ENCODE data around the gene CCDC69. TPM values are rescaled to one million over a fixed set of nuclear protein-coding genes. Genes with fewer than 3 reads are reported as not detected.

The CCDC69 gene
- total and polyA plus RNA-seq, 2 of the 8 experiments (the other 6 are each of a cell fraction or from before 2014, with no cell fraction given) = 8.4 to 10.8 TPM

DNA sequence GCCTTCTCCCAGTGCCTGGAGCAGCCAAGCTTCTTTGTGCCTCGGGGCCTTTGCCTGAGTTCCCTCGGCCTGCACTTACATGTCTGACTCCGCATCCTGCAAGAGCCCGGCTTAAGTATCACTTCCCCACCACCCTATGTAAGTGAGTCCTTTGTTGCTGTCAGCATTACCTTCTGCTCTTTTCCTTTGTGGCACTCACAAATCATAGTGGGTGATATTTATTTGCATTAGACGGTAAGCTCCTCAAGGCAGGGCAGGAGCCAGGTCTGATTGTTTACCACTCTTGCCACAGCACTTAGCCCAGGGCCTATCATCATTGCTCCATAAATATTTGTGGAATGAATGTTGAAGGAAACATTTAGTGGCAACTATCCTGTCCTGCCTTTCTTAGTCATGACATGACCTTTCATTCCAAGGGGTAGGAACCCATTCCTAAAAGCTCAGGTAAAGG is 33.9 kb upstream of the CCDC69 start:
- Histone ChIP-seq H3K14ac (ENCODE audit: insufficient read length) (no peak overlapping the region), H2BK20ac (ENCODE audit: low read length) (no peak overlapping the region), H2AFZ (ENCODE audit: low read length) (no peak overlapping the region), H3K23ac (ENCODE audit: insufficient read length) (no peak overlapping the region), H3K9me3 (ENCODE audit: insufficient read depth in 2 of 2, low read depth in 1 of 2, low read length in 1 of 2) (no peaks in the 10 kb centered on the region), H3K18ac (ENCODE audit: extremely low read depth, low read length) (no peak overlapping the region), H4K91ac (replicated peaks; ENCODE audit: insufficient read length, low read length) (no peak overlapping the region), H2BK5ac (ENCODE audit: low read depth, low read length) (no peak overlapping the region), H3K4me2 (ENCODE audit: insufficient read depth in 1 of 2, low read depth in 2 of 2, low read length in 2 of 2) (no peak overlapping the region), H4K8ac (ENCODE audit: extremely low read depth, insufficient read depth, low read length) (no peak overlapping the region), H3K79me2 (ENCODE audit: control insufficient read depth in 1 of 2, insufficient read depth in 2 of 2, low read length in 2 of 2) (peaks cover 0 to 8% of the 10 kb centered on the region in 2 experiments; a peak in 2 of 4 replicates), H4K20me1 (replicated peaks in 1 of 2; ENCODE audit: control insufficient read depth in 1 of 2, insufficient read depth in 2 of 2, low read length in 2 of 2) (peaks cover 0 to 3% of the 10 kb centered on the region in 2 experiments), H2BK15ac (ENCODE audit: low read length) (no peak overlapping the region), H2BK12ac (ENCODE audit: low read depth, low read length) (no peak overlapping the region), H3K56ac (replicated peaks; ENCODE audit: insufficient read length, low read depth, low read length) (no peak overlapping the region), H3K4me3 (ENCODE audit: extremely low read depth in 1 of 4, insufficient read depth in 2 of 4, low read depth in 3 of 4, low read length in 4 of 4) (no peak overlapping the region), H3K27me3 (replicated peaks in 1 of 4; ENCODE audit: control insufficient read depth in 3 of 4, extremely low read depth in 1 of 4, insufficient read depth in 3 of 4, low read length in 3 of 4) (no peaks in the 10 kb centered on the region), H3K79me1 (ENCODE audit: low read depth, low read length) (no peaks in the 10 kb centered on the region), H3K27ac (ENCODE audit: low read depth, low read length) (no peak overlapping the region), H2BK120ac (replicated peaks; ENCODE audit: low read depth, low read length) (no peak overlapping the region), H3K4ac (replicated peaks; ENCODE audit: insufficient read length, low read depth, low read length) (no peak overlapping the region), H3K9ac (replicated peaks in 1 of 4; ENCODE audit: extremely low read depth in 1 of 4, low read depth in 3 of 4, low read length in 3 of 4) (no peak overlapping the region), H3K4me1 (replicated peaks in 1 of 4; ENCODE audit: control insufficient read depth in 3 of 4, insufficient read depth in 4 of 4, low read length in 3 of 4) (peaks cover 0 to 7% (median 3%) of the 10 kb centered on the region in 4 experiments; a peak in 3 of 7 replicates), H4K5ac (ENCODE audit: insufficient read length, low read depth, low read length) (no peak overlapping the region), H3K23me2 (ENCODE audit: low read depth, low read length) (peaks cover 6% of the 10 kb centered on the region; the same call in 1 of the 2 replicates), H2AK5ac (ENCODE audit: low read depth, low read length) (no peak overlapping the region), H3K36me3 (ENCODE audit: control insufficient read depth in 2 of 4, insufficient read depth in 4 of 4, low read length in 3 of 4) (no peaks in the 10 kb centered on the region)
- WGBS, 2 experiments (ENCODE audit: extremely low coverage in 1 of 2, insufficient coverage in 1 of 2, insufficient read length in 1 of 2, insufficient replicate concordance in 2 of 2, low coverage in 1 of 2, low lambda C conversion rate in 2 of 2, missing lambda C conversion rate in 1 of 2) = 82% methylated on average over 5 of the region's 5 CpGs; no CpG with 5 or more reads in 1 of the 2 experiments
- FAIRE-seq = no peak
- ChIA-PET POLR2A (ENCODE audit: partially characterized antibody) (interaction anchor here (1.3 kb wide), 1 partner anchor 34 kb away, joined by 5 read pairs; the partner anchor contains the start of gene CCDC69), CTCF (ENCODE audit: partially characterized antibody) (interaction anchor here (0.7 to 4.3 kb wide), 9 partner anchors 19 to 266 kb away, joined by 3 to 25 read pairs (median 5); no protein-coding TSS in a partner anchor)
- DNase-seq (ENCODE audit: low read depth in 1 of 2, low spot score in 2 of 2) = no peak
- TF ChIP-seq CBX5 (IDR thresholded peaks at IDR 0.05; ENCODE audit: low read depth, low read length) = no peak
